ENCODE data around the gene ZNF622. TPM values are rescaled to one million over a fixed set of nuclear protein-coding genes. Genes with fewer than 3 reads are reported as not detected.
"Not testable (repeated sequence)": the region's sequence is repeated elsewhere in the genome, so short reads cannot be mapped to it uniquely, and the experiment has no call there.

Gene ZNF622
- polyA plus RNA-seq, 1 donor (not counting 4 experiments of a cell fraction or from before 2014, with no cell fraction given) = 23.1 TPM

DNA sequence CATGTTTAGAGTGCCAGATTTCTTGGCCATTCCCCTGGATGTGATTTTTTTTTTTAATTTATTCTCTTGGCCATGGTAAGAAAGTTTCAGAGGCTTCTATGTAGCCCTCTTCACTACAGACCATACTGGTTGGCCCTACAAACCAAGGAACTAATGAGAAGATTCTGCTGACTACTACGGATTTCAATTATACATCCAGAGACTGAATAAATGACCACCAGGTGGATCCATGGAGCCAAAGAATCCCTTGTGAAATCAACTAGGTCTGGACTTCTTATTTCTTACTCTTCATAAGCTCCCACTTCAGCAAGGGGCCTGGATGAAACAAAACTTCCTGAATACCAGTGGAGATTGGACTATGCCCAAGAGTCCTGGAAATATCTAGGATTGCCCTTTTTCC lies 27.6 kb downstream of the ZNF622 start:
- Histone ChIP-seq H3K79me2 (ENCODE audit: control insufficient read depth, insufficient read depth, low read length) (no peaks in the 10 kb centered on the region), H2AFZ (ENCODE audit: control insufficient read depth, low read length) (no peak overlapping the region), H3K9ac (ENCODE audit: control insufficient read depth, extremely low read depth, insufficient read depth, low read length) (no peak overlapping the region), H3K9me3 (ENCODE audit: control insufficient read depth, low read depth, low read length) (no peaks in the 10 kb centered on the region), H3K4me2 (ENCODE audit: control insufficient read depth, extremely low read depth, insufficient read depth, low read depth, low read length) (no peak overlapping the region), H3K36me3 (ENCODE audit: control insufficient read depth in 2 of 2, extremely low read depth in 1 of 2, insufficient read depth in 2 of 2, low read length in 2 of 2) (no peaks in the 10 kb centered on the region), H4K20me1 (ENCODE audit: control insufficient read depth, extremely low read depth, insufficient read depth, low read length) (no peaks in the 10 kb centered on the region), H3K4me3 (ENCODE audit: control insufficient read depth in 2 of 3, extremely low read depth in 1 of 3, insufficient read depth in 2 of 3, low read depth in 1 of 3, low read length in 3 of 3) (no peak overlapping the region), H3K9me1 (ENCODE audit: control insufficient read depth, extremely low read depth, insufficient read depth, low read length) (no peaks in the 10 kb centered on the region), H3K4me1 (ENCODE audit: control insufficient read depth, extremely low read depth, insufficient read depth, low read length) (no peaks in the 10 kb centered on the region), H3K27me3 (ENCODE audit: control insufficient read depth, extremely low read depth, insufficient read depth, low read length) (no peaks in the 10 kb centered on the region), H3K27ac (ENCODE audit: control insufficient read depth, insufficient read depth, low read length) (no peak overlapping the region)
- FAIRE-seq (no peak), DNase-seq (ENCODE audit: low read depth, low spot score) (no peak)
- TF ChIP-seq EZH2 (IDR thresholded peaks at IDR 0.05; ENCODE audit: low read length) = no peak
- TF ChIP-seq, protein P1, sequence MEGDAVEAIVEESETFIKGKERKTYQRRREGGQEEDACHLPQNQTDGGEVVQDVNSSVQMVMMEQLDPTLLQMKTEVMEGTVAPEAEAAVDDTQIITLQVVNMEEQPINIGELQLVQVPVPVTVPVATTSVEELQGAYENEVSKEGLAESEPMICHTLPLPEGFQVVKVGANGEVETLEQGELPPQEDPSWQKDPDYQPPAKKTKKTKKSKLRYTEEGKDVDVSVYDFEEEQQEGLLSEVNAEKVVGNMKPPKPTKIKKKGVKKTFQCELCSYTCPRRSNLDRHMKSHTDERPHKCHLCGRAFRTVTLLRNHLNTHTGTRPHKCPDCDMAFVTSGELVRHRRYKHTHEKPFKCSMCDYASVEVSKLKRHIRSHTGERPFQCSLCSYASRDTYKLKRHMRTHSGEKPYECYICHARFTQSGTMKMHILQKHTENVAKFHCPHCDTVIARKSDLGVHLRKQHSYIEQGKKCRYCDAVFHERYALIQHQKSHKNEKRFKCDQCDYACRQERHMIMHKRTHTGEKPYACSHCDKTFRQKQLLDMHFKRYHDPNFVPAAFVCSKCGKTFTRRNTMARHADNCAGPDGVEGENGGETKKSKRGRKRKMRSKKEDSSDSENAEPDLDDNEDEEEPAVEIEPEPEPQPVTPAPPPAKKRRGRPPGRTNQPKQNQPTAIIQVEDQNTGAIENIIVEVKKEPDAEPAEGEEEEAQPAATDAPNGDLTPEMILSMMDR (optimal IDR thresholded peaks at IDR 0.05 in 1 of 3, IDR thresholded peaks at IDR 0.05 in 1 of 3, conservative IDR thresholded peaks at IDR 0.05 in 1 of 3; ENCODE audit: extremely low read depth in 1 of 3, insufficient read depth in 2 of 3, low read length in 3 of 3) = peak in 1 of 3 experiments; percentile 17
- dilution Hi-C loops (cut with MboI; ENCODE audit: extremely low pct_ligation_motif_present, low sequenced_read_pairs) = no loop called here

DNA sequence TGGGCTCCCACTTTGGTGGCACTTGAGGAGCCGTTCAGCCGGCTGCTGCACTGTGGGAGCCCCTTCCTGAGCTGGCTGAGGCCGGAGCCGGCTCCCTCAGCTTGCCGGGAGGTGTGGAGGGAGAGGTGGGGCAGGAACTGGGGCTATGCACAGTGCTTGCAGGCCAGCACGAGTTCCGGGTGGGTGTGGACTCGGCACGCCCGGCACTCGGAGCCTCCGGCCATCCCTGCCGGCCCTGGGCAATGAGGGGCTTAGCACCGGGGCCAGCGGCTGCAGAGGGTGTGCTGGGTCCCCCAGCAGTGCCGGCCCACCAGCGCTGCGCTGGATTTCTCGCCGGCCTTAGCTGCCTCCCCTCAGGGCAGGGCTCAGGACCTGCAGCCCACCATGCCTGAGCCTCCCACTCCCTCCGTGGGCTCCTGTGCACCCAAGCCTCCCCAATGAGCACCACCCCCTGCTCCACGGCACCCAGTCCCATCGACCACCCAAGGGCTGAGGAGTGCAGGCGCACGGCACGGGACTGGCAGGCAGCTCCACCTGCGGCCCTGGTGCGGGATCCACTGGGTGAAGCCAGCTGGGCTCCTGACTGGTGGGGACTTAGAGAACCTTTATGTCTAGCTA lies 29.4 kb downstream of the ZNF622 start:
- FAIRE-seq; H3K27me3 ChIP-seq (ENCODE audit: control insufficient read depth, extremely low read depth, insufficient read depth, low read length): not testable (repeated sequence)

DNA sequence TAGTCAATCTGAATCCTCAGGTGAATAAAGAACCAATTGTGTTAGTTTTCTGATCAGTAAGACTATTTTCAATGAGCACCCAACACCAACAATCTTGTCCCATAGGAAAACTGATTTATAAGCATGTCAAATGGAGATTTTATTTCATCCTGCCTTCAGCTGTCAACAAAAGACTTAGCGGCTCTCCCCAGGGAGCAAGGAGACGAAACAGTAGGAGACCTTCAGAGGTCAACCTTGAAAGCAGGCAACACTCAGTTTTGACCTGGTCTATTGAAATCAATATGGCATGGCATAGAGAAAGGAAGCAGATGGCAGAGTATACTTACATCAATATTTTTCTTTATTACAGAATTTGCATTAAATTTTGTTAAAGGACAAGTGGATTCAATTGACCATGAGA lies 34.1 kb downstream of the ZNF622 start:
- no peaks in the 10 kb centered on the region for H3K27me3 ChIP-seq (ENCODE audit: control insufficient read depth, extremely low read depth, insufficient read depth, low read length)
- H3K4me3 ChIP-seq (ENCODE audit: control insufficient read depth in 2 of 3, extremely low read depth in 1 of 3, insufficient read depth in 2 of 3, low read depth in 1 of 3, low read length in 3 of 3) = no peak overlapping the region
- no peaks in the 10 kb centered on the region for H3K9me3 ChIP-seq (ENCODE audit: control insufficient read depth, low read depth, low read length)
- no peak overlapping the region for H2AFZ ChIP-seq (ENCODE audit: control insufficient read depth, low read length)
- dilution Hi-C loops (cut with MboI; ENCODE audit: extremely low pct_ligation_motif_present, low sequenced_read_pairs) = no loop called here
- H3K4me2 ChIP-seq (ENCODE audit: control insufficient read depth, extremely low read depth, insufficient read depth, low read depth, low read length) = no peak overlapping the region
- FAIRE-seq (no peak), DNase-seq (ENCODE audit: low read depth, low spot score) (no peak)
- H3K36me3 ChIP-seq (ENCODE audit: control insufficient read depth in 2 of 2, extremely low read depth in 1 of 2, insufficient read depth in 2 of 2, low read length in 2 of 2) = no peaks in the 10 kb centered on the region
- H3K4me1 ChIP-seq (ENCODE audit: control insufficient read depth, extremely low read depth, insufficient read depth, low read length) = no peaks in the 10 kb centered on the region
- no peaks in the 10 kb centered on the region for H4K20me1 ChIP-seq (ENCODE audit: control insufficient read depth, extremely low read depth, insufficient read depth, low read length)
- H3K9ac ChIP-seq (ENCODE audit: control insufficient read depth, extremely low read depth, insufficient read depth, low read length) = no peak overlapping the region
- TF ChIP-seq, protein P1 (optimal IDR thresholded peaks at IDR 0.05 in 1 of 3, IDR thresholded peaks at IDR 0.05 in 1 of 3, conservative IDR thresholded peaks at IDR 0.05 in 1 of 3; ENCODE audit: extremely low read depth in 1 of 3, insufficient read depth in 2 of 3, low read length in 3 of 3) = no peak
- TF ChIP-seq EZH2 (IDR thresholded peaks at IDR 0.05; ENCODE audit: low read length) = no peak
- H3K79me2 ChIP-seq (ENCODE audit: control insufficient read depth, insufficient read depth, low read length) = no peaks in the 10 kb centered on the region
- no peaks in the 10 kb centered on the region for H3K9me1 ChIP-seq (ENCODE audit: control insufficient read depth, extremely low read depth, insufficient read depth, low read length)
- no peak overlapping the region for H3K27ac ChIP-seq (ENCODE audit: control insufficient read depth, insufficient read depth, low read length)

More for the DNA sequence above, 29.4 kb downstream of the ZNF622 start:
- H2AFZ ChIP-seq (ENCODE audit: control insufficient read depth, low read length); H3K4me2 ChIP-seq (ENCODE audit: control insufficient read depth, extremely low read depth, insufficient read depth, low read depth, low read length); H3K4me3 ChIP-seq (ENCODE audit: control insufficient read depth in 2 of 3, extremely low read depth in 1 of 3, insufficient read depth in 2 of 3, low read depth in 1 of 3, low read length in 3 of 3); H3K9me1 ChIP-seq (ENCODE audit: control insufficient read depth, extremely low read depth, insufficient read depth, low read length); H3K36me3 ChIP-seq (ENCODE audit: control insufficient read depth in 2 of 2, extremely low read depth in 1 of 2, insufficient read depth in 2 of 2, low read length in 2 of 2); DNase-seq (ENCODE audit: low read depth, low spot score); H4K20me1 ChIP-seq (ENCODE audit: control insufficient read depth, extremely low read depth, insufficient read depth, low read length); H3K9ac ChIP-seq (ENCODE audit: control insufficient read depth, extremely low read depth, insufficient read depth, low read length); H3K79me2 ChIP-seq (ENCODE audit: control insufficient read depth, insufficient read depth, low read length); H3K9me3 ChIP-seq (ENCODE audit: control insufficient read depth, low read depth, low read length); dilution Hi-C loops (cut with MboI; ENCODE audit: extremely low pct_ligation_motif_present, low sequenced_read_pairs); H3K27ac ChIP-seq (ENCODE audit: control insufficient read depth, insufficient read depth, low read length); H3K4me1 ChIP-seq (ENCODE audit: control insufficient read depth, extremely low read depth, insufficient read depth, low read length): not testable (repeated sequence)

Measured in keratinocyte (primary cell).